NCI-H187 treated with DMSO at 0.1 percent for 48 hours (cell line): ENCODE data around the gene PVALEF.

Experiments used
- DNase-seq: peaks from one replicate; lab custom pipeline; 2025; lab: John Stamatoyannopoulos, UW

PVALEF gene

GRCh38 chr17:81161972-81162371 lies 3.3 kb upstream of the PVALEF start:
- DNase-seq = no peak

GRCh38 chr17:81162491-81162890 lies 2.8 kb upstream of the PVALEF start:
- no peak for DNase-seq

- no peak for DNase-seq
Measured at GRCh38 chr17:81163051-81163695, 2.1 kb upstream of the PVALEF start.

GRCh38 chr17:81163703-81164370 lies 1.5 kb upstream of the PVALEF start:
- no peak for DNase-seq

- DNase-seq = no peak
Measured at GRCh38 chr17:81164371-81165245, 699 bp upstream of the PVALEF start.

GRCh38 chr17:81166033-81166492 lies 756 bp downstream of the PVALEF start, which contains the start of gene AATK:
TSS of gene AATK (minus strand) at chr17:81166221. CDS start at chr17:81165992, 229 bp downstream.
- DNase-seq = no peak

GRCh38 chr17:81167194-81167524 lies 1.9 kb downstream of the PVALEF start:
- DNase-seq = no peak

- no peak for DNase-seq
Measured at GRCh38 chr17:81167638-81168037, 2.3 kb downstream of the PVALEF start.

GRCh38 chr17:81169870-81170309 lies 4.6 kb downstream of the PVALEF start:
- no peak for DNase-seq

- no peak for DNase-seq
Measured at GRCh38 chr17:81170727-81171494, 5.6 kb downstream of the PVALEF start.

- DNase-seq = no peak
Measured at GRCh38 chr17:81171941-81172340, 6.6 kb downstream of the PVALEF start.

GRCh38 chr17:81173052-81173761 lies 7.9 kb downstream of the PVALEF start:
- no peak for DNase-seq

- DNase-seq = no peak
Measured at GRCh38 chr17:81173762-81174155, 8.5 kb downstream of the PVALEF start.

- no peak for DNase-seq
Measured at GRCh38 chr17:81176666-81177065, 11.4 kb downstream of the PVALEF start.

- DNase-seq = no peak
Measured at GRCh38 chr17:81178136-81179091, 13.1 kb downstream of the PVALEF start.

GRCh38 chr17:81179220-81179619 lies 13.9 kb downstream of the PVALEF start:
- DNase-seq = no peak

- DNase-seq = no peak
Measured at GRCh38 chr17:81179861-81180260, 14.6 kb downstream of the PVALEF start.

- DNase-seq = no peak
Measured at GRCh38 chr17:81180836-81181810, 15.8 kb downstream of the PVALEF start.

- DNase-seq = no peak
Measured at GRCh38 chr17:81181811-81182185, 16.5 kb downstream of the PVALEF start.
